HepG2 (cell line): Measurements from ENCODE around the gene GMPPA. TPM values are rescaled to one million over a fixed set of nuclear protein-coding genes. Genes with fewer than 3 reads are reported as not detected.

Experiments
- ATRX ChIP-seq: sonication (generic); formaldehyde crosslinking; IDR thresholded peaks from 2 replicates; pipeline ENCODE4 v1.4.0; 2020; ENCODE audit warnings: missing genetic modification reagents, borderline replicate concordance
- ELF1 ChIP-seq: sonication (generic); formaldehyde crosslinking; IDR thresholded peaks from 2 replicates; pipeline ENCODE4 v1.4.0; 2020; ENCODE audit warnings: missing genetic modification reagents
- FOSL2 ChIP-seq: sonication (generic); formaldehyde crosslinking; IDR thresholded peaks from 2 replicates; pipeline ENCODE4 v1.4.0; 2020; ENCODE audit warnings: missing genetic modification reagents
- FUBP1 ChIP-seq: sonication (generic); formaldehyde crosslinking; IDR thresholded peaks from 2 replicates; pipeline ENCODE4 v1.5.1; 2020; ENCODE audit warnings: missing genetic modification reagents, mild to moderate bottlenecking, borderline replicate concordance
- GATAD2A ChIP-seq: IDR thresholded peaks from 2 replicates; pipeline ENCODE4 v1.6.1; 2016
- KLF9 ChIP-seq: IDR thresholded peaks from 2 replicates; pipeline ENCODE4 v1.6.1; 2016; ENCODE audit warnings: low read depth
- TAF1 ChIP-seq: sonication (generic); formaldehyde crosslinking; IDR thresholded peaks from 2 replicates; pipeline ENCODE4 v1.4.0; 2020; ENCODE audit warnings: missing genetic modification reagents
- XBP1 ChIP-seq: sonication (generic); formaldehyde crosslinking; IDR thresholded peaks from 2 replicates; pipeline ENCODE4 v1.5.0; 2020; ENCODE audit warnings: missing genetic modification reagents
- ZBTB34 ChIP-seq: sonication (generic); formaldehyde crosslinking; IDR thresholded peaks from 2 replicates; pipeline ENCODE4 v1.8.0; 2022; ENCODE audit warnings: mild to moderate bottlenecking, missing genetic modification reagents
- ZBTB4 ChIP-seq: sonication (generic); formaldehyde crosslinking; IDR thresholded peaks from 2 replicates; pipeline ENCODE4 v1.4.0; 2020; ENCODE audit warnings: missing genetic modification reagents, mild to moderate bottlenecking, borderline replicate concordance
- ZNF282 ChIP-seq: fragments of 450-650 bp; IDR thresholded peaks from 2 replicates; pipeline ENCODE4 v1.6.1; 2018; ENCODE audit not compliant: partially characterized antibody
- ZNF333 ChIP-seq: sonication (generic); formaldehyde crosslinking; IDR thresholded peaks from 2 replicates; pipeline ENCODE4 v1.4.0; 2020; ENCODE audit warnings: mild to moderate bottlenecking, missing genetic modification reagents, borderline replicate concordance
- ZNF547 ChIP-seq: sonication (generic); formaldehyde crosslinking; IDR thresholded peaks from 2 replicates; pipeline ENCODE4 v1.5.1; 2020; ENCODE audit warnings: mild to moderate bottlenecking, missing genetic modification reagents
- ZNF574 ChIP-seq: sonication (generic); formaldehyde crosslinking; IDR thresholded peaks from 2 replicates; pipeline ENCODE4 v1.4.0; 2020; ENCODE audit warnings: missing genetic modification reagents
- ZNF616 ChIP-seq: sonication (generic); formaldehyde crosslinking; IDR thresholded peaks from 2 replicates; pipeline ENCODE4 v1.5.0; 2020; ENCODE audit warnings: low read depth, mild to moderate bottlenecking, missing genetic modification reagents
- ZNF703 ChIP-seq: sonication (generic); formaldehyde crosslinking; IDR thresholded peaks from 2 replicates; pipeline ENCODE4 v1.5.1; 2020; ENCODE audit warnings: missing genetic modification reagents, mild to moderate bottlenecking, moderate library complexity, borderline replicate concordance
- ZNF749 ChIP-seq: sonication (generic); formaldehyde crosslinking; IDR thresholded peaks from 2 replicates; pipeline ENCODE4 v1.8.0; 2022; ENCODE audit warnings: mild to moderate bottlenecking, missing genetic modification reagents, moderate library complexity, borderline replicate concordance
- ZNF775 ChIP-seq: sonication (generic); formaldehyde crosslinking; IDR thresholded peaks from 2 replicates; pipeline ENCODE4 v1.4.0; 2020; ENCODE audit warnings: missing genetic modification reagents, mild to moderate bottlenecking, moderate library complexity, borderline replicate concordance
- ZNF792 ChIP-seq: IDR thresholded peaks from 2 replicates; pipeline ENCODE4 v1.6.1; 2016
- ZNF839 ChIP-seq: sonication (generic); formaldehyde crosslinking; IDR thresholded peaks from 2 replicates; pipeline ENCODE4 v1.4.0; 2020; ENCODE audit warnings: missing genetic modification reagents, mild to moderate bottlenecking, borderline replicate concordance
- ZSCAN9 ChIP-seq: IDR thresholded peaks from 2 replicates; pipeline ENCODE4 v1.6.1; 2016; ENCODE audit warnings: borderline replicate concordance
- polyA plus RNA-seq, 8 experiments: library from polyadenylated mRNA; depleted of rRNA in 3 of 8; stranded (reverse) in 7 of 8; unstranded in 1 of 8; fragments of >200 nt; fragmentation: Illumina TruSeq in 4 of 8; extraction: Trizol in 4 of 8; gene quantifications; 2 replicates each; pipeline versions ENCODE4 v1.2.1 to v1.2.3, GENCODE V29; 2011 to 2016; ENCODE audit warnings: low read depth in 4 of 8, missing spikeins in 1 of 8, mixed read lengths in 1 of 8; ENCODE audit not compliant: insufficient read depth in 1 of 8
- total RNA-seq, 5 experiments: library from RNA; depleted of rRNA; stranded (reverse); fragments of >200 nt; fragmentation: Illumina TruSeq; extraction: Trizol; gene quantifications; 2 replicates each; pipeline ENCODE4 v1.2.3, GENCODE V29; 2016; ENCODE audit warnings: low read depth in 1 of 5

Gene GMPPA
- total and polyA plus RNA-seq, 2 of the 13 experiments (the other 11 are each of a cell fraction or from before 2014, with no cell fraction given): 81.1 to 106 TPM

- TF ChIP-seq ZBTB34 (CRISPR knock-in tag) (no peak), FOSL2 (no peak), ZNF749 (CRISPR knock-in tag) (0 out of 2 replicates have a peak, but pooled peaks have one; percentile 27), ZNF775 (CRISPR knock-in tag) (no peak), XBP1 (0 out of 2 replicates have a peak, but pooled peaks have one; percentile 48), ELF1 (peak; percentile 48), ZBTB4 (no peak), ZNF839 (CRISPR knock-in tag) (no peak; the same call in 1 of the 2 replicates), ZSCAN9 (CRISPR knock-in tag) (no peak), ATRX (CRISPR knock-in tag) (no peak), ZNF333 (CRISPR knock-in tag) (peak; percentile 22; the same call in 1 of the 2 replicates), TAF1 (CRISPR knock-in tag) (no peak; the same call in 1 of the 2 replicates), FUBP1 (CRISPR knock-in tag) (0 out of 2 replicates have a peak, but pooled peaks have one; percentile 17), ZNF792 (CRISPR knock-in tag) (peak; percentile 54; the same call in 1 of the 2 replicates), GATAD2A (CRISPR knock-in tag) (no peak), ZNF547 (CRISPR knock-in tag) (no peak; the same call in 1 of the 2 replicates), KLF9 (CRISPR knock-in tag) (no peak), ZNF703 (0 out of 2 replicates have a peak, but pooled peaks have one; percentile 50), ZNF282 (no peak), ZNF574 (peak; percentile 35; the same call in 1 of the 2 replicates), ZNF616 (CRISPR knock-in tag) (0 out of 2 replicates have a peak, but pooled peaks have one; percentile 11)
Measured at GRCh38 chr2:219542931-219543595, 44.4 kb downstream of the GMPPA start (continued).
